GM19438 (cell line): ENCODE measurements around the gene TBL1XR1.
A peak's percentile ranks its signal among the peaks of the same experiment; 100 is the strongest.
"Not testable (repeated sequence)": the region's sequence is repeated elsewhere in the genome, so short reads cannot be mapped to it uniquely, and the experiment has no call there.

Source experiments
- ATAC-seq: cut with Tn5 transposase; IDR thresholded peaks from one replicate; pipeline ENCODE4 v1.9.1; 2021; ENCODE audit warnings: low read depth; ENCODE audit not compliant: unreplicated experiment

Gene TBL1XR1

GRCh38 chr3:177145954-177146353, 51.3 kb downstream of the TBL1XR1 start:
- no peak for ATAC-seq

- peak; percentile 16 for ATAC-seq
These were observed 51.9 kb downstream of the TBL1XR1 start for GRCh38 chr3:177145381-177145780.

- ATAC-seq, result peak; percentile 63
These were observed 52.4 kb downstream of the TBL1XR1 start for GRCh38 chr3:177144922-177145321.

GRCh38 chr3:177141899-177142646, 55.2 kb downstream of the TBL1XR1 start:
- no peak for ATAC-seq

- ATAC-seq, result no peak
These were observed 55.8 kb downstream of the TBL1XR1 start for GRCh38 chr3:177141471-177141870.

GRCh38 chr3:177139220-177139619, 58.1 kb downstream of the TBL1XR1 start:
- ATAC-seq, result not testable (repeated sequence)

- ATAC-seq, result no peak
These were observed 59.2 kb downstream of the TBL1XR1 start for GRCh38 chr3:177137774-177138705.

GRCh38 chr3:177136741-177137140, 60.5 kb downstream of the TBL1XR1 start:
- no peak for ATAC-seq

- ATAC-seq, result no peak
These were observed 61.3 kb downstream of the TBL1XR1 start for GRCh38 chr3:177135841-177136492.

GRCh38 chr3:177134816-177135210, 62.5 kb downstream of the TBL1XR1 start:
- no peak for ATAC-seq

- ATAC-seq, result no peak
These were observed 63.1 kb downstream of the TBL1XR1 start for GRCh38 chr3:177133860-177134815.

GRCh38 chr3:177131927-177132636, 65.2 kb downstream of the TBL1XR1 start:
- no peak for ATAC-seq

GRCh38 chr3:177127008-177127407, 70.3 kb downstream of the TBL1XR1 start:
- no peak for ATAC-seq

- no peak for ATAC-seq
These were observed 71.1 kb downstream of the TBL1XR1 start for GRCh38 chr3:177126015-177126773.

- no peak for ATAC-seq
These were observed 72.4 kb downstream of the TBL1XR1 start for GRCh38 chr3:177124882-177125281.

GRCh38 chr3:177123822-177124221, 73.5 kb downstream of the TBL1XR1 start:
- no peak for ATAC-seq

- no peak for ATAC-seq
These were observed 75.0 kb downstream of the TBL1XR1 start for GRCh38 chr3:177122183-177122856.

GRCh38 chr3:177119829-177120228, 77.5 kb downstream of the TBL1XR1 start:
- no peak for ATAC-seq
